Measurements from ENCODE around the gene PAFAH2. TPM values are rescaled to one million over a fixed set of nuclear protein-coding genes. Genes with fewer than 3 reads are reported as not detected.

The PAFAH2 gene
- total RNA-seq, 2 experiments from 2014 or later = 4.7 to 5.2 TPM

- H3K4me3 Mint-ChIP-seq = no peak overlapping the region
- H3K36me3 Mint-ChIP-seq (ENCODE audit: low read depth) = no peaks in the 10 kb centered on the region
- no peak overlapping the region for H3K27ac Mint-ChIP-seq
- no peak for DNase-seq
- no peaks in the 10 kb centered on the region for H3K9me3 Mint-ChIP-seq
- peaks cover 13% of the 10 kb centered on the region for H3K4me1 Mint-ChIP-seq (ENCODE audit: low read depth)
- H3K27me3 Mint-ChIP-seq (ENCODE audit: low read depth) = peaks cover 3% of the 10 kb centered on the region
- intact Hi-C loops (cut with micrococcal nuclease) = loop anchor here (5.0 kb wide), 2 partner anchors 284 to 379 kb away; no protein-coding TSS in a partner anchor
- CTCF ChIA-PET = no interaction called here
Measured at GRCh38 chr1:26037904-26038303, 40.0 kb upstream of the PAFAH2 start.

- no peak overlapping the region for H3K27ac Mint-ChIP-seq
- no peak overlapping the region for H3K4me3 Mint-ChIP-seq
- intact Hi-C loops (cut with micrococcal nuclease) = loop anchor here (1.0 to 5.0 kb wide), 3 partner anchors 127 to 380 kb away; no protein-coding TSS in a partner anchor
- no peaks in the 10 kb centered on the region for H3K9me3 Mint-ChIP-seq
- H3K27me3 Mint-ChIP-seq (ENCODE audit: low read depth) = peaks cover 3% of the 10 kb centered on the region
- no peaks in the 10 kb centered on the region for H3K36me3 Mint-ChIP-seq (ENCODE audit: low read depth)
- peaks cover 13% of the 10 kb centered on the region for H3K4me1 Mint-ChIP-seq (ENCODE audit: low read depth)
- CTCF ChIA-PET = interaction anchor here (0.6 to 3.3 kb wide), 24 partner anchors 9 to 400 kb away, joined by 3 to 26 read pairs (median 3); partner anchors contain the start of genes SLC30A2 and ZNF593
- DNase-seq = no peak
Measured at GRCh38 chr1:26036756-26037281, 39.0 kb upstream of the PAFAH2 start.

DNA sequence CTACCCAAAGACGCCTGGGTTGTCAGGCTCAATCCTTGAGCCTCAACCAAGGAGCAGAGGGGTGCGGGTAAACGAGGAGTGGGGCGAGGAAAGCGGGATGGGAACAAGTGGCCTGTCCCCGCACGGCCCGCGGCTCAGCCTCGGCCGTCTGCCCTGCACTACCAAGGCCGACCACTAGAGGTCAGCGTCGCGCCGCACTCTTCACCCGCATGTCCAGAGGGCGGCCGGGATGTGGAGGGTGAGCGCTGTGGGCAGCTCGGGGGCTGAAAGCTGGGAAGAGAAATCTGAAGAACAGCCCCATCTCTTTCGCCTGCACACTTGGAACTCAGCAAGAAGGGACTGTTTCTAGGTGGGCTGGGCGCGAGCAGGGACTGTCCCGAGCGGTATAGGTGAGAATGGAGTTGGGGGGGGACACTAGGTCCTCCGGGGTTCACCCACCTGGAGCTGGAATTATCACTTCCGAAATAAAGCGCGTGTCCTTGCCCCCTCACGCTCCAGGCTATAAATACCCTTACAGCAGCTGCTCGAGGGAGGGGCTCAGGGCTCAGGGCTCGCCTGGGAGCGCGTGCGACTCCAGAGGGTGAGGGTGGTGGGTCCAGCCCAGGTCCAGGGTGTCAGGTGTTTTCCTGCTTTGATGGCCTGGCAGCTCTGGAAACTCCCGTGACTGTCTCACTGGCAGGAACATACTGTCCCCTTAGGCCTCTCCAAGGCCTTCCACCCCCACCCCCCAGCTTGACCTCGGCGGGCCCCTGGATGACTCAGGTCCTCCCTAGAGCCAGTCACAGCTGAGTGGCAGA is 38.3 kb upstream of the PAFAH2 start:
- peaks cover 13% of the 10 kb centered on the region for H3K4me1 Mint-ChIP-seq (ENCODE audit: low read depth)
- no peaks in the 10 kb centered on the region for H3K9me3 Mint-ChIP-seq
- no peak overlapping the region for H3K27ac Mint-ChIP-seq
- CTCF ChIA-PET = interaction anchor here (0.6 to 3.3 kb wide), 23 partner anchors 9 to 401 kb away, joined by 3 to 26 read pairs (median 3); partner anchors contain the start of genes SLC30A2 and ZNF593
- no peaks in the 10 kb centered on the region for H3K36me3 Mint-ChIP-seq (ENCODE audit: low read depth)
- peak; percentile 78 for DNase-seq
- intact Hi-C loops (cut with micrococcal nuclease) = loop anchor here (1.0 to 5.0 kb wide), 6 partner anchors 69 to 381 kb away; partner anchors contain the start of gene CEP85
- H3K4me3 Mint-ChIP-seq = peak overlapping the region; percentile 88
- peaks cover 3% of the 10 kb centered on the region for H3K27me3 Mint-ChIP-seq (ENCODE audit: low read depth)

DNA sequence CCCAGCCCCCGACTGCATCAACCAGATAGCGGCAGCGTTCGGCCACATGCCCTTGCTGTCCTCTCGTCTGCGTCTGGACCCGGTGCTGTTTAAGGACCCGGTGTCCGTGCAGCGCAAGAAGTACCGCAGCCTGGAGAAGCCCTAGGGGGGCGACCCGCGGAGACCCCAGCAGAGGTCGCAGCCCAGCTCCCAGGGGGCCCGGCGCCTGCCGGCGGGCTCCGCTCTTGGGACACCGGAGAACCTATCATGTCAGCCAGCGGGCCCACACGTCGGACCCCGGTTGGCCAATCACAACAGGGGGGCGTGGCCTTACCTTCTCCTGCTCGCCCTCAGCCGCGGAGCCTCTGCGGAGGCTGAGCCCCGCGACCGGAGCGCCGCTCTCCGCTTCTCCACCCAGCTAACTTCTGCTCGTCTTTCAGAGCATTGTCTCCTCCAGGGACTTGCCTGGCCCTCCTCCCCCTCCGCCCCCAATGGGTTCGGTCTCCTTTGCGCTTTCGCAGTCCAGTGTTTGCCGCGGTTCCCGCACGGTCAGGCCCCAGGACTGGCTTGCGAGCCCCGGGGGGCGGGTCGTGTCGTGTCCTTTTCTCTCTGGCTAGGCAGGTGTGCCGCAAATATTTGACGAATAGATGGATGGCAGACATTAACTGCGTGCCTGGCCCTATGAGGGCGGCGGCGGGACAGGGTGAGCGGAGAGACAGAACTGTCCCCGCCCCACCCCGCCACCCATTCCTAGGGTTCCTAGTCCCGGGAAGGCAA is 37.5 kb upstream of the PAFAH2 start:
- Mint-ChIP-seq H3K4me1 (ENCODE audit: low read depth) (peaks cover 13% of the 10 kb centered on the region), H3K27ac (peak overlapping the region; percentile 47), H3K27me3 (ENCODE audit: low read depth) (peaks cover 3% of the 10 kb centered on the region), H3K36me3 (ENCODE audit: low read depth) (no peaks in the 10 kb centered on the region), H3K4me3 (peak overlapping the region; percentile 88), H3K9me3 (no peaks in the 10 kb centered on the region)
- intact Hi-C loops (cut with micrococcal nuclease) = loop anchor here (1.0 to 5.0 kb wide), 5 partner anchors 70 to 382 kb away; partner anchors contain the start of gene CEP85
- CTCF ChIA-PET = interaction anchor here (0.8 to 3.3 kb wide), 12 partner anchors 8 to 140 kb away, joined by 3 to 26 read pairs (median 4); partner anchors contain the start of genes SLC30A2 and ZNF593
- DNase-seq = peak; percentile 97

DNA sequence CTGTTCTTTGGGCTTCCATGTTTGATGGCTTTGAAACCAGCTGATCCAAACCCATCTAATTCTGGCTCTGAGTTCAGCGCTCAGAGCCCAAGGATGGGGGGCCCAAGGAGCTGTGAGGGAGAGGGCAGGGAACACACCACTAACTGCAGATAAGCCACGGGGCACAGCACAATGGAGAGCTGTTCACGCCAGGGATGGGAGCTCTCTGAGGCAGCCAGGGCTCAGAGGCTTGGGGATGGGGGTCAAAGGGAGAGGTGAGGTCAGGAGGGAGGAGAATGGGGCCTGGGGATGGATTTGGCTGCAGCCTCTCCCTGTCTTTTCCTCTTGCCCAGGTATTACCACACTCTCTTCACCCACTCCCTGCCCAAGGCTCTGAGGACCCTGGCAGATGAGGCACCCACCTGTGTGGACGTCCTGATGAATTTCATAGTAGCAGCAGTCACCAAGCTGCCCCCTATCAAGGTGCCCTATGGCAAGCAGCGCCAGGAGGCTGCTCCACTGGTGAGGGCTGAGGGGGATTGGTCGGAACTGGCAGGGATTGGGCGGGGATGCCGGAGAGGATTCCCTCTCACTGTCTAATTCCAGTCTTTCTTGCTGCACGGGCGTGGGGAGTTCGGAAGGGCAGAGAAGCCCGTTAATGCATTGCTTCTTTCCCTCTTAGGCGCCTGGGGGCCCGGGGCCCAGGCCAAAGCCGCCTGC is 36.8 kb upstream of the PAFAH2 start:
- no peak overlapping the region for H3K27ac Mint-ChIP-seq
- no peak for DNase-seq
- no peaks in the 10 kb centered on the region for H3K36me3 Mint-ChIP-seq (ENCODE audit: low read depth)
- H3K4me1 Mint-ChIP-seq (ENCODE audit: low read depth) = peaks cover 13% of the 10 kb centered on the region
- H3K9me3 Mint-ChIP-seq = no peaks in the 10 kb centered on the region
- CTCF ChIA-PET = interaction anchor here (0.8 to 3.3 kb wide), 4 partner anchors 9 to 139 kb away, joined by 3 to 26 read pairs (median 4); no protein-coding TSS in a partner anchor
- intact Hi-C loops (cut with micrococcal nuclease) = loop anchor here (1.0 to 5.0 kb wide), 5 partner anchors 71 to 383 kb away; partner anchors contain the start of gene CEP85
- peaks cover 3% of the 10 kb centered on the region for H3K27me3 Mint-ChIP-seq (ENCODE audit: low read depth)
- peak overlapping the region; percentile 88 for H3K4me3 Mint-ChIP-seq

GRCh38 chr1:26032656-26033357 is 34.9 kb upstream of the PAFAH2 start:
- Mint-ChIP-seq H3K27ac (no peak overlapping the region), H3K9me3 (no peaks in the 10 kb centered on the region), H3K36me3 (ENCODE audit: low read depth) (no peaks in the 10 kb centered on the region), H3K27me3 (ENCODE audit: low read depth) (peaks cover 3% of the 10 kb centered on the region), H3K4me3 (no peak overlapping the region), H3K4me1 (ENCODE audit: low read depth) (peaks cover 13% of the 10 kb centered on the region)
- no peak for DNase-seq
- intact Hi-C loops (cut with micrococcal nuclease) = no loop called here
- CTCF ChIA-PET = no interaction called here

DNA sequence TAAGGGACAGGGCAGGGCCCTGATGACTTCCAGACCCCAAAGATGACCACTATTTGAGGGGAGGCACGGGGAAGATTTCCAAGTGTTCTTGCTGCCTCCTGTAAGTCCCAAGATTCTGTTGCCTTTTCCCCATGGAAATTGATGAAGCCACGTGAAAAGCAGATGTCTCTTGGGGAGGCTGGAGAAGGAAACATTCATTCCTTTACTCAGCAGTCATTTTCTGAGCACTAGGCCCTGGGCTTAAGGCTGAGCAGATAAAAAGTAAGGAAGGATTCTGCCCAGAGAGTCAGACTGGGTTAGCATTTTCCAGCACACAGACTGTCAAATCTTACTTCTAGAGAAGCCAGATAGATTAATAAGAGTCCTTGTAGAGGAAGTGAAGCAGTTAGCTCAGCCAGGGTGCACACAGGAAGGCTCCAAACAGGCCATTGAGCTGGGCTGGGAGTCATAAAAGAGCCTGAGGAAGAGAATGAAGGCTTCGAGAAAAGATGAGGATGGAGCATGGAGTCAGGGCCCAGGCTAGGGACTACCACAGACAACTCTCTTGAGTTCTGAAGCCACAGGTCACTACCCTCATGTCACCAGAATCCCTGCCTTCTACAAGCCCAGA is 33.9 kb upstream of the PAFAH2 start:
- H3K4me3 Mint-ChIP-seq = no peak overlapping the region
- no peaks in the 10 kb centered on the region for H3K36me3 Mint-ChIP-seq (ENCODE audit: low read depth)
- DNase-seq = no peak
- peaks cover 3% of the 10 kb centered on the region for H3K27me3 Mint-ChIP-seq (ENCODE audit: low read depth)
- H3K9me3 Mint-ChIP-seq = no peaks in the 10 kb centered on the region
- no peak overlapping the region for H3K27ac Mint-ChIP-seq
- intact Hi-C loops (cut with micrococcal nuclease) = no loop called here
- H3K4me1 Mint-ChIP-seq (ENCODE audit: low read depth) = peaks cover 15% of the 10 kb centered on the region
- CTCF ChIA-PET = interaction anchor here (1.1 to 1.7 kb wide), 2 partner anchors 113 to 136 kb away, joined by 3 to 6 read pairs; no protein-coding TSS in a partner anchor

DNA sequence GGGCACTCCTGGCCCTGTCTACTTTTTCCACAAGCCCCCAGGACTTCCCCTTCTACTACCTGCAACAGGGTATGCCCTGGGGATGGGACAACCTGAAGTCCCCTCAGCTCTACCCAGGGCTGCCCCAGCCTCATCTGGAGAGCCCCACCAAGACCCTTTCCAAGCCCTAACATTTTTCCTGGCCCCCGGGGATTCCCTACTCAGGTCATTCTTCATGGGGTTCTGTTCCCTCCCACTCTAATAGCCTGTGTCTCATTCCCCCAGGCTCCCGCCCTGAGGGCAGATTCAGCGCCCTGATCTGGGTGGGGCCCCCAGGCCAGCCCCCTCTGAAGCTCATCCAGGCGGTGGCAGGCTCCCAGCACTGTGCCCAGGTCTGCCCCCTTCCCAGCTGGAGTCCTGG is 33.3 kb upstream of the PAFAH2 start:
- no peaks in the 10 kb centered on the region for H3K36me3 Mint-ChIP-seq (ENCODE audit: low read depth)
- no peak for DNase-seq
- peaks cover 3% of the 10 kb centered on the region for H3K27me3 Mint-ChIP-seq (ENCODE audit: low read depth)
- no peak overlapping the region for H3K4me3 Mint-ChIP-seq
- H3K9me3 Mint-ChIP-seq = no peaks in the 10 kb centered on the region
- no peak overlapping the region for H3K27ac Mint-ChIP-seq
- intact Hi-C loops (cut with micrococcal nuclease) = no loop called here
- CTCF ChIA-PET = interaction anchor here (1.1 to 1.7 kb wide), 2 partner anchors 114 to 135 kb away, joined by 3 to 6 read pairs; no protein-coding TSS in a partner anchor
- peaks cover 15% of the 10 kb centered on the region for H3K4me1 Mint-ChIP-seq (ENCODE audit: low read depth)

DNA sequence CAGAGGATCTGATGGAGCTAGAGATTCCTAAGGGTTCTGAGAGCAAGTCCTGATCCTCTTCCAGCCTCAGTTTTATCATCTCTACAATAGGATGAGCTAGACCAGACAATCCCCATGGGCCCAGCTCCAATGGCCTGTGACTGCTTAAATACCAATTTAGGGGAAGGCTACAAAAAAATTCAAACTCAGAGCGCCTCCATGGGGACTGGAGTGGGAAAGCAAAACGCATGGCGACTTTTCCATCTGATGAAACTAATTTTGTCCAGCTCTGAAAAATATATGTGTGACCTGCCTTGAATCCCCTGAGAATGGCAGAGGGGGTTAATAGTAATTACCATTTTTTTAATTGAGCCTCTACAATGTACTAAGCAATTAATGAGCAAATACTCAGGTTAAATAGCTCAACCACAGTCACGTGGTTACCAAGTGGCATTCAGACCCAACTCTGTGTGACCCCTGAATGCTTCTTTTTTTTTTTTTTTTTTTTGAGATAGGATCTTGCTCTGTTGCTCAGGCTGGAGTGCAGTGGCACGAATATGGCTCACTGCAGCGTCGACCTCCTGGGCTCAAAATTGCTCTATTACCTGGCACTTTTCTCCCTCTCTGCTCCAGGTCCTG is 32.1 kb upstream of the PAFAH2 start:
- H3K27ac Mint-ChIP-seq = no peak overlapping the region
- intact Hi-C loops (cut with micrococcal nuclease) = no loop called here
- H3K4me3 Mint-ChIP-seq = no peak overlapping the region
- CTCF ChIA-PET = no interaction called here
- peak; percentile 21 for DNase-seq
- H3K9me3 Mint-ChIP-seq = no peaks in the 10 kb centered on the region
- peaks cover 3% of the 10 kb centered on the region for H3K27me3 Mint-ChIP-seq (ENCODE audit: low read depth)
- peaks cover 10% of the 10 kb centered on the region for H3K4me1 Mint-ChIP-seq (ENCODE audit: low read depth)
- H3K36me3 Mint-ChIP-seq (ENCODE audit: low read depth) = no peaks in the 10 kb centered on the region

GRCh38 chr1:26029054-26029863 is 31.4 kb upstream of the PAFAH2 start:
- intact Hi-C loops (cut with micrococcal nuclease) = no loop called here
- no peak for DNase-seq
- no peak overlapping the region for H3K4me3 Mint-ChIP-seq
- no peak overlapping the region for H3K27ac Mint-ChIP-seq
- CTCF ChIA-PET = no interaction called here
- no peaks in the 10 kb centered on the region for H3K36me3 Mint-ChIP-seq (ENCODE audit: low read depth)
- H3K9me3 Mint-ChIP-seq = no peaks in the 10 kb centered on the region
- H3K27me3 Mint-ChIP-seq (ENCODE audit: low read depth) = no peaks in the 10 kb centered on the region
- H3K4me1 Mint-ChIP-seq (ENCODE audit: low read depth) = peaks cover 3% of the 10 kb centered on the region

Measured in activated naive CD4-positive, alpha-beta T cell treated with anti-CD3 and anti-CD28 coated beads for 36 hours (primary cell).